ENCODE data around the gene ZNF385D.
"Not testable (repeated sequence)": the region's sequence is repeated elsewhere in the genome, so short reads cannot be mapped to it uniquely, and the experiment has no call there.

Gene ZNF385D

DNA sequence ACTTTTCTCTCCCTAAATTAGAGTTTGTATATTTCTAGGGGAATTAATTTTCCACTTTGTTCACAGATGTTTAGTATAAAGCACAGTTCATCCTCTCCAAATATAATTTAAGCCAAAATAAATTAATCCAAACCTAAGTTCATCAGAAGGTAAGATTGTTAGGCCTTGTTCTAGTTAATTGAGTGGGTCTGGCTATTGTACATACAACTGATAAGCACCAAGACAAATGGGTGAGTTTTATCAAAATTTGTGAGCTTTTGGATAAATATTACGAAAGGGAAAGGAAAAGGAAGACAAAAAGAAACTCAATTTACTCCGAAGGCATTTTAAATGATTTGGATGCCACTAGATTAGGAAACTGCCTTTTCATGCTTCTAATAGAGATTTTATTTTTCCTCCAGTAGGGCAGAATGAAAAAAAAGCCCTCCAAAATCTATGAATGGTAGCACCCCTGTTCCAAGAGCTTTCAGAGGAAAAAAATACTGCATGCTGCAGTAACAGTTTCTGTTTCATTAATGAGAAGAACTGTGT lies 304.0 kb downstream of the ZNF385D start:
- no peak for DNase-seq (ENCODE audit: low read depth)

DNA sequence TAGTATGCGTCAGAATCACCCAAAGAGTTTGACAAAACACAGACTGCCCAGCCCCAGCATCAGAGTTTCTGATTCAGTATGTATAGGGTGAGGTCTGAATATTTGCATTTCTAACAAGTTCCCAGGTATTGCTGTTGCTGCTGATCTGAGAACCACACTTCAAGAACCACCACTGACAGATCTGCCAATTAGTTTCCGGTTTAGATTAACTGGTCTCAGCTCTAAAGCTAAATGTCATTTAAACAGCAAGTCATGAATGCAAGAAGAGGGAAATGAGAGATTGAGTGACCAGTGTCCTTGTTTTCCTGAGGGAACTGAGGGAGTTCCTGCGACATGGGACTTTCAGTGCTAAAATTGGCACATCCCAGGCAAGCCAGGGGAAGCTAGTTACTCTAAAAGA lies 305.0 kb downstream of the ZNF385D start:
- DNase-seq (ENCODE audit: low read depth), result no peak

DNA sequence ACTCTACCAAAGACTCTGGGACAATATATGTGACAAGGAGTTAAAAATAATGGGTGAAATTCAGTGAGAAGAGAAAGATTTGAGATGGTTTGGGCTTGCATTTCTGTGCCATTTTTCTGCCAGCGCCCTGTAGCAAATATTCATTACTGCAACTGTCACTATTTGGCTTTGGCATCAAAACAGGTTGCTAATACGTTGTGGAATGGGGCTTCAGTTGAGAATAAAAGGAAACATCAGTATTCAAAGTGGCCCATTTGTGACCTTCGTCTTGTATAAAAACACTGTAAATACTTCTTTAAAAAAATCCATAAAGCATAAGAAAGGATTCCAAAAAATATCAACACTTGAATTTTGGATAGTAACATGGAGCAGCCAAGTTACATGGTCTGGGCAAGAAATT lies 309.2 kb downstream of the ZNF385D start:
- DNase-seq (ENCODE audit: low read depth), result no peak

DNA sequence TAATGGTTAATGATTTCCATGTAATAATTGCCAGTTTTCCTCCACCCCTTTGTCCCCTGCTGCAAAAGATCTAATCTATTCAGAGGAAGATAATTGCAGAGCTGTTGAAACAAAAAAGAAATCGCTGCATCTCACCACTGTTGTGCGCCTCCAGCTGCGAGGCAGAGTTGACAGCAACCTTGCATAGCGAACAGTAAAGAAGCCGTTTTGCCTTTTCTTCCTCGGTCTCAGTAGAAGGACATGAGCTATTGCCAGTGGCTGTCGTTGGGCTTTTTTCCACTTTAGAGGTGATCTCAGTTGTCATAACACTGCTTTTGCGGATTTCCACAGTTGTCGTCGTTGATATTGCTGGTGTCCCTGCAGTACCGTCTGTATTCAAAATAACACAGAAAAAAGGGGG lies 314.2 kb downstream of the ZNF385D start:
- no peak for DNase-seq (ENCODE audit: low read depth)

DNA sequence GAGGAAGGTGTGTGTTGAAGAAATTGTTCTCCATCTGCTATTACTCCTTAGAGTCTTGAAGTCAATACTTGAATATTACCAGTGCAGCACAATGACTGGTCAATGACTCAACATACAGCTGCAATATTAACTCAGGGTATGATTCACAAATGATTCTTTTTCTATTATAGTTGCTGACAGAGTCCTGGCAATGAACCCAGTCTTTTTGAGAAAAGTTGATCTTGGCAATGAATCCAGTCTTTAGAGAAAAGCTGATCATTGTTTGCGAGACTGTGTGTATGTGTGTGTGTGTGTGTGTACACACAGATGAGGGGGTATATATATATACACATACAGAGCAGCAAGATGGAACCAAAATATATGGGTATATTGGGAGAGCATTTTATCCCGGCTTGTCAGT lies 315.1 kb downstream of the ZNF385D start:
- DNase-seq (ENCODE audit: low read depth), result no peak

DNA sequence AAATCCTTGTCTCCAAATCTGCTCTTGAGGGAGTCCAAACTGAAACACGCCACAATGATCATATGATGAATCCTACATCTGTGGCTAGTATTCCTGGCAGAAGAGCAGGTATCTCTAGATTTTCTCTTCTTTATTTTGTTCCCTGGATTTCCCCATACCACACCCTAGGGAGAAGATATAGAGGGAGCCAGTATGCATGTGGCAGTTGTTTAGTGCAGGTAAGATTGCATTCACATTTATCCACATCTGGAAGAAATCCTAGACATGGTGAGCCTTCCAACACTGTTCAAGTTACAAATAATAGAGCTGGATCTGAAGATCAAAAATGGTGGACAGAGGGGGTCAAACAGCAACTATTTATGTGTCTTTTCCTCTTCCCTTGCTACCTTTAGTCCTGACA lies 316.7 kb downstream of the ZNF385D start:
- DNase-seq (ENCODE audit: low read depth), result no peak

DNA sequence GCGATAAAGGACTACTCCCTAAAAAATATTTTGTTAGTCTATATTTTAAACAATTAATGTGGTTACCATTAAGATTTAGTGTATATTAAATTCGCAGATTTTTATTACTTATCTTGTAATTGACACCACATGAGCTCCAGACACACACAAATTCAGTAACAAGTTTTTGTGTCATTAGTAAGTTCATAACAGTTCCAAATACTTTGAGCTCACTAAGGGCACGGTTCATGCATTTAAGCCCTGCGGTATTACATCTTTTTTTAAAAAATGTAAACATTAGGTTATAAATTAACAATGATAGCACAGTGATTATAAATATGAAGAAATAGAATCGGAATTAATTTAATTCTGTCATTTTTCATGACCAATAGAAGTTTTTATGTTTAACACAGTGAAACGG lies 317.3 kb downstream of the ZNF385D start:
- DNase-seq (ENCODE audit: low read depth), result no peak

DNA sequence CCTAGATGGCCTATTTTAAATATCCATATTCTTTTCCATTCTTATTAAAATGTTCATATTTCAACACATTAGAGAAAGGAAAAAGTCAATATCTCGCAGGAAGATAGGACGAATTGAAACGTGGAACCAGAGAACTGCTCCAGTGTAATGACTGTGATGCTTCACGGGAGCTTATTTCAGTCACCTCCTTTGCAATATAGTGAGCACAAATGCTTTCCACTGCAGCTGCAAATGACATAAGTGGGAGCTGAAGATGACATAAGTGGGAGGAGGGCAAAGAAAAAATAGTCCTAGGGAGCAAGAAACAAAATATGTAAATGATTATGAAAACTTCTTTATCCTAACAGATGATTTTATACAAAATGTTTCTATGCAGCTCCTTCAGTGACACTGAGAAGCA lies 324.1 kb downstream of the ZNF385D start:
- no peak for DNase-seq (ENCODE audit: low read depth)

DNA sequence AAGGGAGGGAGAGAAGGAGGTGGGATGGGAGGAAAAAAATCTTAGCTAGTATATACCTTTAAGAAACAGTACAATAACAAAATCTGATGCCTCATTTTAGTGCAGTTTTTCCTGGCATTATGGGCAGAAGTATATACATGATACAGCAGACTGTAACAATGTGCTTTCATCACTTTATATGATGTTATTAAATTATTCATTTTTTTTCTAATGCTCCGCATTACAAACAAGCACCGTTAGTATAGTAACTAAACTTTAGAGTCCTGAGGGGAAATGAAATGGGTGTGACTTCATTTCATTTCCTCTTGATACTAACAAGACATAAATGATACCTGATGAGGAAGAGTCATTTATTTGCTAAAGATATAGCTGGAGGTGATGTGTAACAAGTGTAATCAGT lies 325.3 kb downstream of the ZNF385D start:
- DNase-seq (ENCODE audit: low read depth), result no peak

DNA sequence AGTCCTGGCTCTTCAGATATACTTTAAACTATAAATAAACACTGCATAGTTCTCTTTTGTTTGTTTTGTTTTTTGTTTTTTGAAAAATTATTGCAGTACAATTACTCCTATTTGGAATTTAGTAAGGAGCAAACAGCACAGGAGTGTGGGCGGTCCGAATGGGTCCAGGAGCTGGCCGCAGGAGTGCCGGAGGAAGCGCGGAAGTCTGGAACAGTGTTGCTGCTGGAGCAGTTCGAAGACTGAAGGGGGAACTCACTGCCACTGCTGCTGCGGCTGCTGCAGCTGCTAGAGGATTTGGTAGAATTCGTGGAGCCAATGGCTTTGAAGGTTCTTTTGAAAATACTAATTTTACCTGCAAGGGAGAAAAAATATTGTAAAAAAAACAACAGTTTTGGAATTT lies 329.9 kb downstream of the ZNF385D start:
- no peak for DNase-seq (ENCODE audit: low read depth)

DNA sequence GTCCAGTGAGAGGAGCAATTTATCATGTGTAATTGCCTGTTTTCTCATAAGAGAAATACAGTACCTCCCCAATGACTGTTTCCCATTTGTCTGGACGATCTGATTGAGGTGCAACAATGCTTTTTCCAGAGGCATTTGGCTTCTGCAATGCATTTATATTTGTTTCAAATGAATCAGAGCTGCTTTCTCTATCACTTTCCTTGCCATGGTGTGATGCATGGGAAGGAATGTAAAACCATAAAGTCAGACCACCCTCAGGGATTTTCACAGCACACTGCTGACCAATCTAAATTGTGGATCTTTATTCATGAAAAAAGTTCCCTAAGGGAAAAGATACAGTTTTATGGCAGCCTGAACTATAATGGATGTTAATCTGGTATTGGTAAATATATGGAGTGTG lies 333.0 kb downstream of the ZNF385D start:
- DNase-seq (ENCODE audit: low read depth), result no peak

DNA sequence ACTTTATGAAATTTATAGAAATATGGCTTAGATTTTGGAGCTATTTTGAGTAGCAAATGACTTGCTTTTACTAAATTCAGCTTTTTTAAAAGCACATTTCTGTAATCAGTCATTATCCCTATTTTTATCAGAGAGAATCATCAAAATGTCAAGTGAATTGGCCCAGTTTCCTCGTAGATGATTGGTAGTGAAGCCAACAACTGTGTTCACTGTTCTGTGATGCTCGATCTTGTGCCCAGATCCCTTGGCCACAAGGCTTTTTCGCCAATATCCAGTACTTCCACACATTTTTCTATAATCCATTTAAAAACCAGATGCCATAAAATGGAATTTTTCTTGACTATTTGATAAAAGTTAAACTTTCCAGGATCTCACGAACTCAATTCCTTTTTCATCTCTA lies 336.5 kb downstream of the ZNF385D start:
- DNase-seq (ENCODE audit: low read depth), result no peak

DNA sequence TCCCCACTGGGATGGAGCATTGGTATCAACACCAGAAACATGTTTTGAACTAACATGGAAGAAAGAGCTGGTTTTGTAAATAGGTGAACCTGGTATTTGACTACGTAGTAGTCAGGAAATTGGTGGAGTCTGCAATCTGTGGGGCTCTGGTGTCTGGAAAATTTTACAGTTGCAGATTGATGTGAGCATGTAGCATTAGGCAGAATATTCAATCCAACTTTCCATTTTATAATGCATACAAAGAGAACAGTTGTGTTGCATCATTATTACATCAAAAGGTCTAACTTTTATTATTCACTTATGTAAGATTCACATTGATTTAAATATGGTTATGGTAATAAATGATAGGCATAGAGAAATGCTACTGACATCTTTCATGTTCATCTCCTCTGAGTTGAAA lies 340.0 kb downstream of the ZNF385D start:
- DNase-seq (ENCODE audit: low read depth), result no peak

DNA sequence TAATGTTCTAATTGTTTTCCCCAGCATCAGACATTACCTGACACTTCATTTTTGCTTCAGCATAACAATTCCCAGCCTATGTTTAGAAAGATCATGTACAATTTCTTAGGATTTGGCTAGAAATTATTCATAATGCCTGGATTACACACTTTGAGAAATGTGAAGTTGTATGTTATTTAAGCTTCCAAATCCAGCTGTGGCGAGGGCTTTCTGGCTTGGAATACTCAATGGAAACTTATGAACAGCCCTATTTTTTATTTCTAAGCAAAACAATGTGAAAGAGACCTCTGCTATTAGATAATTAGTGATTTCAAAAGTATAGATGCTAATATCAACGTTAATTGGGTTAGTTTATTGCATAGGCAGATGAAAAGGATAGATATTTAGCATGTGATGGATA lies 341.6 kb downstream of the ZNF385D start:
- DNase-seq (ENCODE audit: low read depth), result no peak

DNA sequence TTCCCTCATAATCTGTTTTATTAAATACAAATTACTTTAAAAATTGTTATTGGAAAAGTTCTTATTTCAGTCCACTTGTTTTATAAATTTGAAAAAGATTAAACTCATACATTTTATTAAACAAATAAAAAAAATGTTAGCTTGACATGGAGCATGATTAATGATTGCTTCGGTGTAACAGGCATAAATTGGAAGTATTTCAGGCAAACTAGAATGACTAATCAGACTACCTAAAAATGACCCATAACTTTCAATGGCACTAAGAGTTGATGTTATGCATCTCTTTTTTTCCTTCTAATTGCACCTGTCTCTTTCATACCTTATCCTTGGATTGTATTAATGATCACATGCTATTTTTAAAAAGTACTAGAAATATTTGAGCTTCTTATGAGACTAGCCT lies 343.3 kb downstream of the ZNF385D start:
- no peak for DNase-seq (ENCODE audit: low read depth)

DNA sequence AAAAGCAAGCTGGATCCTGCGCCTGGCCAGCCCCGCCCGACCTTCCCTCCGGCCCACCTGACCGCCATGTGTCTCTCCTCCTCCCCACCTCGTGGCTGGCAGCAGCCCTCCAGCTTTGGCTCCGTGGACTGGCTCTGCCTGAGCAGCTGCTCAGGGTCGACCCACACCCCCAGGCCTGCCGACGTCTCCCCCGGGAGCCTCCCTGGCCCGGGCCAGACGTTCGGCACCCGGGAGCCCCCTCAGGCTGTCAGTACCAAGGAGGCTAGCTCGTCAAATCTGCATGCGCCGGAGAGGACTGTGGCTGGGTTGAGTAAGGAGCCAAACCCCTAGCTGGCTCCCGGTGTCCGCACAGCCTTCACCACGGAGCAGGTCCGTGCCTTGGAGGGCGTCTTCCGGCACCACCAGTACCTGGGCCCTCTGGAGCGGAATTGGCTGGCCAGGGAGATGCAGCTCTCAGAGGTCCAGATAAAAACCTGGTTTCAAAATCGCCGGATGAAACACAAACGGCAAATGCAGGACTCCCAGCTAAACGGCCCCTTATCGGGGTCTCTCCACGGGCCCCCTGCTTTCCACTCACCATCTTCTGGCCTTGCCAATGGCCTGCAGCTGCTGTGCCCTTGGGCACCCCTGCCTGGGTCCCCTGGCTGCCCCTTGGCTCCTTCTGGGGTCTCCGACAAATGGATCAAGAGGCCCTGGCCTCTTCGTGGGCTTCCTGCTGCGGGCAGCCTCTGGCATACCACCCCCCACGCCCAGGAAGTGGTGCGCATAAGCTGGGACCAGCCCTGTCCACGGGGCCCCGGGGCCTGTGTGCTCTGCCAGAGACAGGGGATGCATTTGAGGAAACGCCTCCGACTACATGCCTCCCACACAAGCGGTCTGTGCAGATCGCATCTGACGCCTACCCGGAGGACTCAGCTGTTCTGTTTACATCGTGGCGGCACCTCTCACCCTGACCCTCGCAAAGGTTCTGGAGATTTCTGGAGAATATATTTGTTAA lies 345.0 kb downstream of the ZNF385D start:
- no peak for DNase-seq (ENCODE audit: low read depth)

DNA sequence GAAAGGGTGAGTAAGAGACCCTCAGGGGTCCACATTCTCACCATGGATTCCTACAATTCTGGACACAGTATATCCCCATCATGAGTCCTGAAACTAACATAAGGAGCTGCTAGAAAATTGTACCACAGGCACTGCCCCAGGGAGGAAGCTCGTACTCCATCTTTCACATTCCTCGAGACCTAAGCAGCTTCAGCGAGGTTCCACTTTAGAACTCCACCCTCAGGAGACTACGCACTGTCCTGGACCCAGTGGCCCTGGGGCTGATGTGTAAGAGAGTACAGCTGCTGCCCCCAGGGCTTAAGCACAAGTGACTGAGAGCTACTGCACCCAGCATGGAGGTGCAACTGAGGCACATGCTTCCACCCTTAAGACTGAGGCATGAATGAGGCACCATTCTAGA lies 352.5 kb downstream of the ZNF385D start:
- DNase-seq (ENCODE audit: low read depth), result no peak

DNA sequence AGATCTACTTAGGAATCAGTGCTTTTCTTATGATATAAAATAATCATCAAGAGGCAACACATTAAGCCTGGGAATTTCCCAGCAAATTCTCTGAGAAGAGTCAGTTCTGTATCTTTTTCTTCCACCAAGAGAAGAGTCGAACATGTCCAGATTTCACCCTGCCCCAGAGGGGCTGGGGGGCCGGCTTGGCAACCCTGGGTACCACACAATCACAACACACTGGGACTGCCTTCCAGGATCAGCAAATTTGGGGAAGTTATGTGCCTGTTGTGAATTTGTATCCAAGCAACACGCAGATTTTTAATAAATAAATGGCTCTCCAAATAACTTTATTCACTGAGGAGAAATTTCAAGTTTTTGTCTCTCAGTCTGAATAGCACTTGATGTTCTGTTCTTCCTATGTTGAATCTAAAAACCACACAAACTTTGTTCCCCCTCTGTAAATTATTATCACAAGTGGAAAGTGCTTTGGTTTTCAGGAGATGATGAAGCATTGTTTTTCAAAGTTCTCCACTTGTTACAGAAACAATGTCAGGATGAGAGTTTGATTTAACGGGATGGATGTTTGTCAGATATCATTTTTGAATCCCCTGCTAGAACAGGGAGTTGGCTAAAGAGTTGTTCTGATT lies 357.2 kb downstream of the ZNF385D start:
- DNase-seq (ENCODE audit: low read depth), result no peak

DNA sequence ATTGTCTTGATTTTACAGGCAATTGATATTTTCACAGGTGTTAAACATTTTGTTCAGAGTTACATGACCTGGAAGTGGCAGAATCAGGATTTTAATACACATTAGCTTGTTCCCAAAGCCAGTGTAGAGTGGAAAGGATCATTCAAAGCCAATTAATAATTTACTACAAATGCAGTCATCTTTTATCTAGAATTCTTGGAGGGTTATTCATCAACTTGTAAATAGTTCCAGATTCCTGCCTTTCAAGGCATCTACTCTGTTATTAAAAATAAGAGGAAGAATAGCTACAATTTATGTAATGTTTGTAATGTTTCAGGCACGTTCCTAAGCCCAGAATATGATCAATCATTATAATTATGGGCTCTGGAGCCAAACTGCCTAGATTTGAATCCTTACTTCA lies 358.5 kb downstream of the ZNF385D start:
- no peak for DNase-seq (ENCODE audit: low read depth)

DNA sequence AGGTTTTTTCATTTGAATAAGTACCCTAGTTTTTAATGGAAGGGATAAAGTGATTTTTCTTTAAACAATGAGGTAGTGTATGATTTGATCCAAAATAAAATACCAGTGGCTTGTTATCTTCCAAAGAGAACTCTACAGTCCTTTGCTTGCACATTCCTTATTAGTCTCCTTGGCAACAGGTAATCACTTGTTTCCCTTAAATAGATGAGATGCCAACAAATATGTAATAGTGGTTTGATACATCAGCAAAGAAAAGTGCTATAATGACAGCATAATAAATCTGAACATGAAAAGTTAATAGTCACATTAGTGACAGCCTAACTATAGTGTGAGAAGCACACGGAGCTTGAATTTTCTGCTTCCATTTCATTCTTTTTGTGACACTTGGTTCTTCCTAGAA lies 360.2 kb downstream of the ZNF385D start:
- DNase-seq (ENCODE audit: low read depth), result no peak

DNA sequence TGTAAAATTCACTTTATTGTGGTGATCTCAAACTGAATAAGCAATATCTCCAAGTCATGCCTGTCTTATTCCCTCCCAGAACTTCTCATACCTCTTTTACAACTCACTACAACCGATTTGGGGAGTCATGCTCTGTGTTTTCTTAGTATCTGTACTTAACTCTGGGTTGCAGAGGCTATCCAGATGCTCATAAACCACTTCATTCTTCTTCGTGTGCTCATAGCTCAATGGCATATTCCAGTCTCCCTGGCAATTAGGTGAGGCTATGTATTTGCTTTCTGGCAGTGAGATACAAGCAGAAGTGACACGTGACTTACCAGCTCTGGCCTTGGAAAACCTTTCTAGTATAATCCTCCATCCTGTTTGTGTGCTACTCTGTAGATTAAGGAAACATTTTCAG lies 360.9 kb downstream of the ZNF385D start:
- no peak for DNase-seq (ENCODE audit: low read depth)

DNA sequence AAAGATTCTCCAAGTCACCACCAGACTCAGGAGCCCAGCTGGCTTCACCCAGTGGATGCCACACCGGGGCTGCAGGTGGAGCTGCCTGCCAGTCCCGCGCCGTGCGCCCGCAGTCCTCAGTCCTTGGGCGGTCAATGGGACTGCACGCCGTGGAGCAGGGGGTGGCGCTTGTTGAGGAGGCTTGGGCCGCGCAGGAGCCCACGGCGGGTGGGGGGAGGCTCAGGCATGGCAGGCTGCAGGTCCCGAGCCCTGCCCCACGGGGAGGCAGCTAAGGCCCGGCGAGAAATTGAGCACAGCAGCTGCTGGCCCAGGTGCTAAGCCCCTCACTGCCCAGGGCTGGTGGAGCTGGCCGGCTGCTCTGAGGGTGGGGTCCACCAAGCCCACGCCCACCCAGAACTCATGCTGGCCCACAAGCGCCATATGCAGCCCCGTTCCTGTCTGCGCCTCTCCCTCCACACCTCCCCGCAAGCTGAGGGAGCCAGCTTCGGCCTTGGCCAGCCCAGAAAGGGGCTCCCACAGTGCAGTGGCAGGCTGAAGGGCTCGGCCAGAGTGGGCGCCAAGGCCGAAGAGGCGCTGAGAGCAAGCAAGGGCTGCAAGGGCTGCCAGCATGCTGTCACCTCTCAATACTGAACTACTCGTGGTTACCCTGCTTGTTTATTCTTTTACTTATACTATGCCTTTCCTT lies 363.7 kb downstream of the ZNF385D start:
- DNase-seq (ENCODE audit: low read depth), result not testable (repeated sequence)

DNA sequence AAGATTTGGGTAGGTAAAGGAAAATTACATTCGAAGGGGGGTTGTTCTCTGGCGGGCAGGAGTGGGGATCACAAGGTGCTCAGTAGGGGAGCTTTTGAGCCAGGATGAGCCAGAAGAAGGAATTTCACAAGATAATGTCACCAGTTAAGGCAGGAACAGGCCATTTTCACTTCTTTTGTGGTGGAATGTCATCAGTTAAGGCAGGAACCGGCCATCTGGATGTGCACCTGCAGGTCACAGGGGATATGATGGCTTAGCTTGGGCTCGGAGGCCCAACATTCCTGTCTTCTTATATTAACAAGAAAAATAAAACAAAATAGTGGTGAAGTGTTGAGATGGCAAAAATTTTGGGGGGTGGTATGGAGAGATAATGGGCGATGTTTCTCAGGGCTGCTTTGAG lies 373.0 kb downstream of the ZNF385D start:
- DNase-seq (ENCODE audit: low read depth), result not testable (repeated sequence)

All from stimulated activated CD8-positive, alpha-beta memory T cell treated with anti-CD3 and anti-CD28 coated beads, Interleukin-15, amount 100 ng/mL, for 24 hours (primary cell).